Epithelial cell of proximal tubule (primary cell): Measurements from ENCODE around the gene CDH4. TPM values are rescaled to one million over a fixed set of nuclear protein-coding genes. Genes with fewer than 3 reads are reported as not detected.
"Not testable (repeated sequence)": the region's sequence is repeated elsewhere in the genome, so short reads cannot be mapped to it uniquely, and the experiment has no call there.

Source experiments
- DNase-seq: peaks from one replicate; pipeline ENCODE4 v3.0.0-alpha.2; 2011; ENCODE audit warnings: low read depth
- H3K4me3 ChIP-seq: 2 replicates; pipeline ENCODE4 v1.5.1; 2011; ENCODE audit warnings: low read depth, mild to moderate bottlenecking, low read length
- CTCF ChIP-seq: conservative IDR thresholded peaks from 2 replicates; pipeline ENCODE4 v1.5.1; 2012; ENCODE audit warnings: low read depth, mild to moderate bottlenecking, low read length
- total RNA-seq: library from RNA; depleted of rRNA; stranded (reverse); fragments of >200 nt; gene quantifications from 2 replicates; pipeline ENCODE4 v1.2.3, GENCODE V29; 2015

Gene CDH4
- total RNA-seq, 1 donor from 2014 or later, result 17.1 TPM

GRCh38 chr20:61982191-61982950 lies 730.3 kb downstream of the CDH4 start:
- H3K4me3 ChIP-seq, result no peak overlapping the region
- TF ChIP-seq CTCF, result no peak
- no peak for DNase-seq

GRCh38 chr20:61982951-61983315 lies 730.9 kb downstream of the CDH4 start:
- H3K4me3 ChIP-seq, result no peak overlapping the region
- TF ChIP-seq CTCF, result no peak
- no peak for DNase-seq

- TF ChIP-seq CTCF, result no peak
- no peak overlapping the region for H3K4me3 ChIP-seq
- no peak for DNase-seq
Observed at GRCh38 chr20:61983965-61984364, 731.9 kb downstream of the CDH4 start.

- not testable (repeated sequence) for DNase-seq, H3K4me3 ChIP-seq
Observed at GRCh38 chr20:61984431-61984830, 732.4 kb downstream of the CDH4 start.

- DNase-seq, result no peak
- H3K4me3 ChIP-seq, result no peak overlapping the region
- no peak for TF ChIP-seq CTCF
Observed at GRCh38 chr20:61985096-61985495, 733.0 kb downstream of the CDH4 start.

- no peak for TF ChIP-seq CTCF
- no peak overlapping the region for H3K4me3 ChIP-seq
- DNase-seq, result no peak
Observed at GRCh38 chr20:61986762-61987321, 734.8 kb downstream of the CDH4 start.

- H3K4me3 ChIP-seq, result no peak overlapping the region
- no peak for TF ChIP-seq CTCF
- DNase-seq, result no peak
Observed at GRCh38 chr20:61988665-61989064, 736.6 kb downstream of the CDH4 start.
